Astrocyte of the spinal cord (primary cell): ENCODE measurements around the gene EXOC6.

Source experiments
- DNase-seq: peaks from one replicate; pipeline ENCODE4 v3.0.0; 2011; ENCODE audit warnings: low read depth, low spot score
- H3K4me3 ChIP-seq: 2 replicates; pipeline ENCODE4 v1.5.1; 2011; ENCODE audit warnings: low read depth, mild to moderate bottlenecking, low read length, moderate library complexity
- CTCF ChIP-seq: IDR thresholded peaks from 2 replicates; pipeline ENCODE4 v1.5.1; 2012; ENCODE audit warnings: low read depth, mild to moderate bottlenecking, low read length, inconsistent platforms
- in situ Hi-C: cut with HindIII; loops from 2 replicates; pipeline ENCODE4 v1.10.0; 2017; ENCODE audit warnings: low sequenced_read_pairs

EXOC6 gene

GRCh38 chr10:92845921-92846320, 2.4 kb upstream of the EXOC6 start:
- TF ChIP-seq CTCF = no peak
- no peak for DNase-seq
- H3K4me3 ChIP-seq = no peak overlapping the region
- in situ Hi-C loops = no loop called here

GRCh38 chr10:92846344-92846743, 2.0 kb upstream of the EXOC6 start:
- H3K4me3 ChIP-seq = no peak overlapping the region
- no peak for TF ChIP-seq CTCF
- DNase-seq = no peak
- in situ Hi-C loops = no loop called here

GRCh38 chr10:92846854-92847201, 1.5 kb upstream of the EXOC6 start:
- in situ Hi-C loops = no loop called here
- H3K4me3 ChIP-seq = no peak overlapping the region
- no peak for TF ChIP-seq CTCF
- DNase-seq = no peak

- in situ Hi-C loops = no loop called here
- no peak overlapping the region for H3K4me3 ChIP-seq
- DNase-seq = no peak
- no peak for TF ChIP-seq CTCF
Measured at GRCh38 chr10:92847202-92847864, 987 bp upstream of the EXOC6 start.

- peak overlapping the region; percentile 65 for H3K4me3 ChIP-seq
- DNase-seq = no peak
- in situ Hi-C loops = no loop called here
- no peak for TF ChIP-seq CTCF
Measured at GRCh38 chr10:92848037-92848440, 281 bp upstream of the EXOC6 start.

GRCh38 chr10:92849234-92849525, 860 bp downstream of the EXOC6 start:
- H3K4me3 ChIP-seq = peak overlapping the region; percentile 65
- in situ Hi-C loops = no loop called here
- TF ChIP-seq CTCF = no peak
- DNase-seq = peak; percentile 17
